Activated CD8-positive, alpha-beta memory T cell treated with anti-CD3 and anti-CD28 coated beads, Interleukin-2, amount 50 U/mL, for 4 hours (primary cell): ENCODE measurements around the gene SIGLEC6.
A peak's percentile ranks its signal among the peaks of the same experiment; 100 is the strongest.

Experiments
- DNase-seq: peaks from one replicate; pipeline ENCODE4 v3.0.0-alpha.2; 2020

Gene SIGLEC6

DNA sequence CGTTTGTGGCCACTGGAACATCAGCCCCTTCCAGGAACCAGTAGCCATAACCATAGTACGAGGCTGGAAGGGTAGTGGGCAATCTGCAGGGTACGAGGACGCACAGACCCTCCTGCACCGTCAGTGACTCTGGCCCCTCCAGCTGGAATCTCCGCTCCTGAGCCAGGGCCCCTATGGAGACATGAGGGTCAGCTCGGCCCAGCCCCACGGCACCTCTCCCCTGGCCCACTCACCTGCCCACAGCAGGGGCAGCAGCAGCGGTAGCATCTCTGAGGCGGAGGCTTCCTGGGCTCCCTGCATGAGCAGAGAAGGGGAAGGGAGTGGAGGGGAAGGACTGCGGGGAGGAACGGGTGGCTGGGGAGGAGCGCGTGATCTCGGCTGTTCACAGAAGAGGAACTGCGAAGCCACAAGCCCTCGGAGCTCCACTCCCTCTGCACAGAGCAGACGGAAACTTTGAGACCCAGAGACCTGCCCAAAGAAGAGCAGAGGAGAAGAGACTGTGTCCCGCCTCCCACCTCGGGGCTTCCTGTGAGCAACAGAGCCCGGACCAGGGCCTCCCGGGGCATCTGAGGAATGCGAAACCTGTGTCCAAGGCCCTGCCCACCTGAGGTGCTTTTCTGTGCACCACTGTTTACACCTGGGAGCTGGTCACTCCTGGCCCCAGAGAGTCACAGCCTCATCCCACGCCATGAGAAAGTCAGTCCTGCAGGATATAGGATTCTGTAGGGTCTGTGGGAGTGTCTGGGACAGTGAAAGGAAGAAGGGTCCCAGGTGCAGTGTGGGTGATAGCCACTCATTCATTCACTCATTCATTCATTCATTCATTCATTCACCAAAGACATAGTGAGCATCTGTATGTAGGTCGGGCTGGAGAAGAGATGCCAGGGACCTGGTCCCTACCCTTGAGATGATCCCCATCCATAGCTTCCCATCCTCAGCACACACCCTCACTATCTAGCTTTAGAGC, at the start of gene SIGLEC6:
SIGLEC6 (minus strand) TSS at position 322 of the 967 bp plus-strand sequence; CDS start at position 300, 22 bp downstream.
- DNase-seq, result no peak

- no peak for DNase-seq
Measured at GRCh38 chr19:51576850-51577249, 45.4 kb upstream of the SIGLEC6 start.

DNA sequence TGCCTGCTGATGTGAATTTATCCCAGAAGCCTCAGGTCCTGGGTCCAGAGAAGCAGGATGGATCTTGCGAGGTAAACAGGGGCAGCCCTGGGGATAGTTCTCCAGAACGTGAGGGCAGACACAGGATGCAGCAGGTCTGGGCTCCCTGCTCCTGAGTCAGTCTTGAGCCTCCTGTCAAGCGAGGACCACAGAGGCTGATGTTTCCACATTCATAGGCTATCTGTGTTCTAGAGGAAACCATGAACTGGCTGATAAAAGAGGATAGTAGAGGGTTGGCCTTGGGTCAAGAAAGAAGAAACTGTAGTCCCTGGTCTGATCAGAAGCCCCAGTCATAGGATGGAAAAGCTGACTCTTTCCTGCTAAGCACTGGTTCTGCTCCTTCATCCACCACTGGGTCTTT, 41.9 kb upstream of the SIGLEC6 start:
- DNase-seq, result no peak

GRCh38 chr19:51572908-51573307, 41.4 kb upstream of the SIGLEC6 start:
- DNase-seq, result no peak

- no peak for DNase-seq
Measured at GRCh38 chr19:51572410-51572809, 40.9 kb upstream of the SIGLEC6 start.

DNA sequence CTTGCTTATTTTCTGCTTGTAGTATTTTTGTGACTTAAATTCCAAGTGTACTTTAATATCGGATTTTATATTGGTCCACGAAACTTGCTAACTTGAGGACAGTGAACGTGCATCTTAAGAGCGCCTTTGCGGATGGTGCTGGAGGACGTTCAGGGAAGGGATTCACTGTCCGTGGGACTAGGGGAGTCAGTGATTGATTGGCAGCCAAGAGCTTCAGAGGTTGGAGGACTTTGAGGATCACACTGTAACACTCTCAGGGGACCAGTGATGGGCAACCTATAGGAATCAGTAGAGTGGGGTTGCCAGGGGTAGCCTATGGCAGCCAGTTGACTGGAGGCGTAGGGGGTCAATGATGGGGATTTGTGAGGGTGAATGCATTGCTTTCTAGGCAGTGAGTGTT, 40.1 kb upstream of the SIGLEC6 start:
- no peak for DNase-seq

GRCh38 chr19:51570962-51571575, 39.6 kb upstream of the SIGLEC6 start, which contains the start of gene ZNF175:
TSS of gene ZNF175 (plus strand) at chr19:51571283. CDS start at chr19:51573330, 2,047 bp downstream.
- DNase-seq, result peak; percentile 86

GRCh38 chr19:51568456-51568855, 37.0 kb upstream of the SIGLEC6 start:
- no peak for DNase-seq

- DNase-seq, result no peak
Measured at GRCh38 chr19:51567583-51567982, 36.1 kb upstream of the SIGLEC6 start.

- no peak for DNase-seq
Measured at GRCh38 chr19:51566489-51567100, 35.1 kb upstream of the SIGLEC6 start.

GRCh38 chr19:51565583-51565982, 34.1 kb upstream of the SIGLEC6 start:
- no peak for DNase-seq

- DNase-seq, result no peak
Measured at GRCh38 chr19:51564791-51565190, 33.3 kb upstream of the SIGLEC6 start.

DNA sequence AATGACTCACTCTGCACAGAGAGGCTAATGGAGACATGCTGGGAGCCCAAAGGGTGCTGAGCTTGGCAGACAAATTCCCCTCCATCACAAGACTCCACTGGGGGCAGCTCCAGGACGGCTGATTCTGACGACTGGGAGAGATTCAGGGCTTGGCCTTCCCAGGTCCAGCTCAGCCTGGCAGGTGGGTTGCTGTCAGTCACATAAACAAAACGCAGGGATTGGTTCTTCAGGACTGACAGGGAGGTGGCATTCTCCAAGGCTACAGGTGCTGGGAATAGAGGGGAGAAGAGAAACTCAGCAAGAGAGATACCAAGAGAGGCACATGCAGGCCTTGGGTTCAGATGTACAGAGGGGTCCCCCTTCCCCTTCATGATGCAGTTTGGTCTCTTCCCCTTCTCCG, 28.9 kb upstream of the SIGLEC6 start:
- no peak for DNase-seq

- DNase-seq, result no peak
Measured at GRCh38 chr19:51559240-51559639, 27.8 kb upstream of the SIGLEC6 start.

GRCh38 chr19:51552996-51553725, 21.7 kb upstream of the SIGLEC6 start:
- DNase-seq, result no peak

DNA sequence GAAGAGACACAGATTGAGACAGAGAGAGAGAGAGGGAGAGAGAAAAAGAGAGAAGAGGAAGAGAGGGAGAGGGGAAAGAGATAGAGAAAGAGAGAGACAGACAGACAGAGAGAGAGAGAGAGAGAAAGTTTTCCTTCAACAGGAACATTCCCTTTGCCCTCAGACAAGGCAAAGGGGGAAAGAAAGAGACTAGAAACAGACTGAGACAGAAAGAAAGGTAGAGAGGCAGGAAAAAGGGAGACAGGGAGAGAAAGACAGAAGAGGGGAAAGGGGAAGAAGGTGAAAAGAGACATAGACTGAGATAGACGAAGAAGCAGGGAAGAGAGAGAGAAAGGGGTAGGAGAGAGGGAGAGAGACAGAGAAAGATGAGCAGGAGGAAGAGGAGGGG, 21.1 kb upstream of the SIGLEC6 start:
- DNase-seq, result no peak

DNA sequence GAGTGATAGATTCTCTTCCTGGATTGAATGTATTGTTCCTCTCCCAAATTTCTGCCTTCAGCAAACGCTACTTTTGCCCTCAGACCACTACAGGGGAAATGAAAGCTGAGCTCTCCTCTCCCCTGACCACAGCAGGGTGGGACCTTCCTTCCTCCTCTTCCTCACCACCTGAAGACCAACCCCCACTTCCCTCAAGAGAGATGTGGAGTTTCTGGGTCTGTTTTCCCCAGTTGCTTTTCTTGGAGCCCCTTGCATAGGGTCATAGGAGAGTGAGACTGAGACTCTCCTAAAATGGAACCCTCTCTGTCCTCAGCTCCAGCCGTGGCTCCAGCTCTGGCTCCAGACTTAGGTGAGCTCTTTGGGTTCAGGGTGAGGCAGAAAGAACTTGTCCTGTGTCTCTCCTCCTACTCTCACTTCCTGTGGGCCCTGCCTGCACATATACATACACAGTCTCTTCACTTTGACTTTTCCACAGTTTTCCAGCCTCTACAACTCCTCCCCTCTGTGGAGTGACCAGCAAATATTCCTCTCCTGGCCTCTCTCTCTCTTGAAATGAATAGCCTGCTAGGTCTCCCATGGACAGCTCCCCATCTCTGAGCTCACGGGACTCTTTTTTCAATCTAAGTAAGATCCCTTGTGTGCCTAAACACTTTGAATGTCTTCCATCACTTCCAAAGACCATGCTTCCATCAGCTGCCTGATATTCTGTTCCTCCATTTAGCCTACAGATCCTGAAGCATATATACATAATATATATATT, 20.4 kb upstream of the SIGLEC6 start:
- DNase-seq, result no peak

- no peak for DNase-seq
Measured at GRCh38 chr19:51550848-51551672, 19.6 kb upstream of the SIGLEC6 start.

- DNase-seq, result no peak
Measured at GRCh38 chr19:51549533-51550324, 18.3 kb upstream of the SIGLEC6 start.

DNA sequence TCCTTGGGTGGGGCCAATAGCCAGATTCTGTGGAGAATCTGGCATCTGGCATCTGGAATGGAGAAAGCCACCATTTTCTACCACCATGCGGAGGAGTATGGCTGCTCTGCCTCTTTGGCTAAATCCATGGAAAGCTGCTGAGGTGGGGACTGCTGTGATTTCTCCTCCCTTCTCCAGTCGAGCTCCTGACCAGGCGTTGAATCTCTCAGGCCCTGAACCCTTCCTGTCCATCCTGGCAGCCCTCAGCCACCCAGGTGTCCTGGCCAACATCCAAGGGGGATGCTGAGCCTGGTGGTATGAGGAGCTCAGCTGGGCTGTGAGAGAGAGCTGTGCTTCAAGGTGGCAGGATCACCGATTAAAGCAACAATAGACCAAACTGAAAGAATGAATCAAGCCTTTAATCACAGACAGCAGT, 17.4 kb upstream of the SIGLEC6 start:
- no peak for DNase-seq
